HepG2 (cell line): ENCODE data around the gene NAV2. TPM values are rescaled to one million over a fixed set of nuclear protein-coding genes. Genes with fewer than 3 reads are reported as not detected.

Experiments
- CSRNP1 ChIP-seq: sonication (generic); formaldehyde crosslinking; IDR thresholded peaks from 2 replicates; pipeline ENCODE4 v1.8.1; 2023; ENCODE audit warnings: mild to moderate bottlenecking, missing genetic modification reagents
- KLF12 ChIP-seq: sonication (generic); formaldehyde crosslinking; IDR thresholded peaks from 2 replicates; pipeline ENCODE4 v1.4.0; 2020; ENCODE audit warnings: missing genetic modification reagents, borderline replicate concordance
- LCORL ChIP-seq, 2 experiments: fragments of 450-650 bp in 1 of 2; sonication (generic) in 1 of 2; formaldehyde crosslinking in 1 of 2; IDR thresholded peaks; 2 replicates each; pipeline versions ENCODE4 v1.5.0 to v1.6.1; 2017 to 2020; ENCODE audit warnings: antibody characterized with exemption in 1 of 2, missing genetic modification reagents in 1 of 2
- MAF1 ChIP-seq: sonication (generic); formaldehyde crosslinking; IDR thresholded peaks from 2 replicates; pipeline ENCODE4 v1.5.0; 2020; ENCODE audit warnings: missing genetic modification reagents, borderline replicate concordance
- NCOR1 ChIP-seq: fragments of 200-600 bp; sonication (generic); IDR thresholded peaks from 2 replicates; pipeline ENCODE4 v1.7.0; 2017; ENCODE audit warnings: antibody characterized with exemption, low read length, borderline replicate concordance
- RARG ChIP-seq: sonication (generic); formaldehyde crosslinking; IDR thresholded peaks from 2 replicates; pipeline ENCODE4 v1.4.0; 2020; ENCODE audit warnings: low read depth, mild to moderate bottlenecking, missing genetic modification reagents
- SIX4 ChIP-seq: sonication (generic); formaldehyde crosslinking; IDR thresholded peaks from 2 replicates; pipeline ENCODE4 v1.4.0; 2020; ENCODE audit warnings: missing genetic modification reagents
- SP4 ChIP-seq: sonication (generic); formaldehyde crosslinking; IDR thresholded peaks from 2 replicates; pipeline ENCODE4 v1.8.1; 2023; ENCODE audit warnings: mild to moderate bottlenecking, missing genetic modification reagents
- ZBTB49 ChIP-seq: sonication (generic); formaldehyde crosslinking; IDR thresholded peaks from 2 replicates; pipeline ENCODE4 v1.4.0; 2020; ENCODE audit warnings: missing genetic modification reagents, borderline replicate concordance
- ZNF549 ChIP-seq: sonication (generic); formaldehyde crosslinking; IDR thresholded peaks from 2 replicates; pipeline ENCODE4 v1.5.0; 2020; ENCODE audit warnings: missing genetic modification reagents
- ZNF607 ChIP-seq: sonication (generic); formaldehyde crosslinking; IDR thresholded peaks from 2 replicates; pipeline ENCODE4 v1.5.1; 2020; ENCODE audit warnings: missing genetic modification reagents, mild to moderate bottlenecking, borderline replicate concordance
- ZNF780A ChIP-seq: sonication (generic); formaldehyde crosslinking; IDR thresholded peaks from 2 replicates; pipeline ENCODE4 v1.8.0; 2022; ENCODE audit warnings: mild to moderate bottlenecking, missing genetic modification reagents, moderate library complexity
- polyA plus RNA-seq, 8 experiments: library from polyadenylated mRNA; depleted of rRNA in 3 of 8; stranded (reverse) in 7 of 8; unstranded in 1 of 8; fragments of >200 nt; fragmentation: Illumina TruSeq in 4 of 8; extraction: Trizol in 4 of 8; gene quantifications; 2 replicates each; pipeline versions ENCODE4 v1.2.1 to v1.2.3, GENCODE V29; 2011 to 2016; ENCODE audit warnings: low read depth in 4 of 8, missing spikeins in 1 of 8, mixed read lengths in 1 of 8; ENCODE audit not compliant: insufficient read depth in 1 of 8
- total RNA-seq, 5 experiments: library from RNA; depleted of rRNA; stranded (reverse); fragments of >200 nt; fragmentation: Illumina TruSeq; extraction: Trizol; gene quantifications; 2 replicates each; pipeline ENCODE4 v1.2.3, GENCODE V29; 2016; ENCODE audit warnings: low read depth in 1 of 5
- TF ChIP-seq, protein P1 (sequence below): fragments of 450-650 bp; IDR thresholded peaks from 2 replicates; pipeline ENCODE4 v1.6.1; 2016
- TF ChIP-seq, protein P2 (sequence below): sonication (generic); formaldehyde crosslinking; IDR thresholded peaks from 2 replicates; pipeline ENCODE4 v1.5.0; 2020; ENCODE audit warnings: mild to moderate bottlenecking, missing genetic modification reagents, moderate library complexity
- TF ChIP-seq, protein P3 (sequence below): conservative IDR thresholded peaks from 2 replicates; pipeline ENCODE4 v1.6.1; 2018; ENCODE audit warnings: missing genetic modification reagents
- TF ChIP-seq, protein P4 (sequence below): sonication (generic); formaldehyde crosslinking; IDR thresholded peaks from 2 replicates; pipeline ENCODE4 v1.4.0; 2020; ENCODE audit warnings: missing genetic modification reagents, mild to moderate bottlenecking, borderline replicate concordance

Gene NAV2
- total and polyA plus RNA-seq, 2 of the 13 experiments (the other 11 are each of a cell fraction or from before 2014, with no cell fraction given), result 9.3 to 34.6 TPM

DNA sequence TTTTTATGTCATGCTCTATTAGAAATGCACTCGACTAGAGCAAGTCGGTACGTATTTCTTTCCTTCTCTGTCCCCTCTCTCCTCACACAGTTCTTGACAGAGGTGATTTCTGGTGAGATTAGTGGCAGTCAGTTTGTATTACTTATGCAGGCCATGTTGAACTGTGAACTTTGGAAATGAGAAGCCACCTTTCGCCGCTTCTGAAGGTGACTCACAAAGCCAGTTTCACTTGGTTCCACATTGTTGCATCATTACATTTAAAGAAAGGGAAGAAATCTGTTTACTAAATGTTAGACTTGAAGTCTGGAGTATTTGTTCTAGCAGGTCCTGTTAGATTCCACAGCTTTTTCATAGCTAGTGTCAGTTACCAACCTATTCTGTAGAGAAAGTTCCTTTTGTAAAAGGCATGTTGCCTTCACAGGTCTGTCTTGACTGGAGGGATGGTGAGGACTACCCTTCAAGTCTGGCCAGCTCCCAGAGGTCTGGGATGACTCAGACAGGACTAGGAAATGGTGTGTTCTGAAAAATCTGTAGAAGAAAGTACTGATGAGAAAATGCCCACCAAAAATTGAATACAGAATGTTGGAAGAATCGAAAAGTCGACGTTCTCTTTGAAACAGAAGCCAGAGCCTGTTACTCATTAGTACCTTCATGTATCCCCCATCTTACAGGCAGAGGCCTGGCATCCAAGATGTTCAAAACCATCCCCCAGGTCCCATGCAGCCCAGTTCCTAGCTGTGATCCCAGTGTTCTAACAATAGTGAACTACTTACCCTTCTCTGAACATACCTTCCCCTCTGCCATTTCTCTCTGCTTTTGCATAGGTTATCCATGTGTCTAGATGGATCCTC, 266.3 kb downstream of the NAV2 start (continued):
- TF ChIP-seq ZBTB49 (CRISPR knock-in tag) (no peak), NCOR1 (peak; percentile 71; the same call in 1 of the 2 replicates), ZNF607 (CRISPR knock-in tag) (no peak), ZNF780A (CRISPR knock-in tag) (0 out of 2 replicates have a peak, but pooled peaks have one; percentile 25), SP4 (CRISPR knock-in tag) (no peak), RARG (CRISPR knock-in tag) (no peak), KLF12 (CRISPR knock-in tag) (no peak), MAF1 (no peak), CSRNP1 (no peak), SIX4 (CRISPR knock-in tag) (peak; percentile 28; the same call in 1 of the 2 replicates), LCORL (IDR thresholded peaks at IDR 0.05) (no peak), LCORL (CRISPR knock-in tag; IDR thresholded peaks at IDR 0.05) (no peak), ZNF549 (CRISPR knock-in tag) (no peak)
- TF ChIP-seq, protein P1, sequence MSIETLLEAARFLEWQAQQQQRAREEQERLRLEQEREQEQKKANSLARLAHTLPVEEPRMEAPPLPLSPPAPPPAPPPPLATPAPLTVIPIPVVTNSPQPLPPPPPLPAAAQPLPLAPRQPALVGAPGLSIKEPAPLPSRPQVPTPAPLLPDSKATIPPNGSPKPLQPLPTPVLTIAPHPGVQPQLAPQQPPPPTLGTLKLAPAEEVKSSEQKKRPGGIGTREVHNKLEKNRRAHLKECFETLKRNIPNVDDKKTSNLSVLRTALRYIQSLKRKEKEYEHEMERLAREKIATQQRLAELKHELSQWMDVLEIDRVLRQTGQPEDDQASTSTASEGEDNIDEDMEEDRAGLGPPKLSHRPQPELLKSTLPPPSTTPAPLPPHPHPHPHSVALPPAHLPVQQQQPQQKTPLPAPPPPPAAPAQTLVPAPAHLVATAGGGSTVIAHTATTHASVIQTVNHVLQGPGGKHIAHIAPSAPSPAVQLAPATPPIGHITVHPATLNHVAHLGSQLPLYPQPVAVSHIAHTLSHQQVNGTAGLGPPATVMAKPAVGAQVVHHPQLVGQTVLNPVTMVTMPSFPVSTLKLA, result no peak
- TF ChIP-seq, protein P2, sequence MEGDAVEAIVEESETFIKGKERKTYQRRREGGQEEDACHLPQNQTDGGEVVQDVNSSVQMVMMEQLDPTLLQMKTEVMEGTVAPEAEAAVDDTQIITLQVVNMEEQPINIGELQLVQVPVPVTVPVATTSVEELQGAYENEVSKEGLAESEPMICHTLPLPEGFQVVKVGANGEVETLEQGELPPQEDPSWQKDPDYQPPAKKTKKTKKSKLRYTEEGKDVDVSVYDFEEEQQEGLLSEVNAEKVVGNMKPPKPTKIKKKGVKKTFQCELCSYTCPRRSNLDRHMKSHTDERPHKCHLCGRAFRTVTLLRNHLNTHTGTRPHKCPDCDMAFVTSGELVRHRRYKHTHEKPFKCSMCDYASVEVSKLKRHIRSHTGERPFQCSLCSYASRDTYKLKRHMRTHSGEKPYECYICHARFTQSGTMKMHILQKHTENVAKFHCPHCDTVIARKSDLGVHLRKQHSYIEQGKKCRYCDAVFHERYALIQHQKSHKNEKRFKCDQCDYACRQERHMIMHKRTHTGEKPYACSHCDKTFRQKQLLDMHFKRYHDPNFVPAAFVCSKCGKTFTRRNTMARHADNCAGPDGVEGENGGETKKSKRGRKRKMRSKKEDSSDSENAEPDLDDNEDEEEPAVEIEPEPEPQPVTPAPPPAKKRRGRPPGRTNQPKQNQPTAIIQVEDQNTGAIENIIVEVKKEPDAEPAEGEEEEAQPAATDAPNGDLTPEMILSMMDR (CRISPR knock-in tag), result no peak
- TF ChIP-seq, protein P3, sequence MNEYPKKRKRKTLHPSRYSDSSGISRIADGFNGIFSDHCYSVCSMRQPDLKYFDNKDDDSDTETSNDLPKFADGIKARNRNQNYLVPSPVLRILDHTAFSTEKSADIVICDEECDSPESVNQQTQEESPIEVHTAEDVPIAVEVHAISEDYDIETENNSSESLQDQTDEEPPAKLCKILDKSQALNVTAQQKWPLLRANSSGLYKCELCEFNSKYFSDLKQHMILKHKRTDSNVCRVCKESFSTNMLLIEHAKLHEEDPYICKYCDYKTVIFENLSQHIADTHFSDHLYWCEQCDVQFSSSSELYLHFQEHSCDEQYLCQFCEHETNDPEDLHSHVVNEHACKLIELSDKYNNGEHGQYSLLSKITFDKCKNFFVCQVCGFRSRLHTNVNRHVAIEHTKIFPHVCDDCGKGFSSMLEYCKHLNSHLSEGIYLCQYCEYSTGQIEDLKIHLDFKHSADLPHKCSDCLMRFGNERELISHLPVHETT (CRISPR knock-in tag), result no peak
- TF ChIP-seq, protein P4, sequence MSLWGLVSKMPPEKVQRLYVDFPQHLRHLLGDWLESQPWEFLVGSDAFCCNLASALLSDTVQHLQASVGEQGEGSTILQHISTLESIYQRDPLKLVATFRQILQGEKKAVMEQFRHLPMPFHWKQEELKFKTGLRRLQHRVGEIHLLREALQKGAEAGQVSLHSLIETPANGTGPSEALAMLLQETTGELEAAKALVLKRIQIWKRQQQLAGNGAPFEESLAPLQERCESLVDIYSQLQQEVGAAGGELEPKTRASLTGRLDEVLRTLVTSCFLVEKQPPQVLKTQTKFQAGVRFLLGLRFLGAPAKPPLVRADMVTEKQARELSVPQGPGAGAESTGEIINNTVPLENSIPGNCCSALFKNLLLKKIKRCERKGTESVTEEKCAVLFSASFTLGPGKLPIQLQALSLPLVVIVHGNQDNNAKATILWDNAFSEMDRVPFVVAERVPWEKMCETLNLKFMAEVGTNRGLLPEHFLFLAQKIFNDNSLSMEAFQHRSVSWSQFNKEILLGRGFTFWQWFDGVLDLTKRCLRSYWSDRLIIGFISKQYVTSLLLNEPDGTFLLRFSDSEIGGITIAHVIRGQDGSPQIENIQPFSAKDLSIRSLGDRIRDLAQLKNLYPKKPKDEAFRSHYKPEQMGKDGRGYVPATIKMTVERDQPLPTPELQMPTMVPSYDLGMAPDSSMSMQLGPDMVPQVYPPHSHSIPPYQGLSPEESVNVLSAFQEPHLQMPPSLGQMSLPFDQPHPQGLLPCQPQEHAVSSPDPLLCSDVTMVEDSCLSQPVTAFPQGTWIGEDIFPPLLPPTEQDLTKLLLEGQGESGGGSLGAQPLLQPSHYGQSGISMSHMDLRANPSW (CRISPR knock-in tag), result no peak
